HG03066 (cell line): ENCODE measurements around the gene BATF.

Source experiments
- ATAC-seq: cut with Tn5 transposase; IDR thresholded peaks from one replicate; pipeline ENCODE4 v1.9.1; 2021; ENCODE audit warnings: low read depth; ENCODE audit not compliant: unreplicated experiment

BATF gene

DNA sequence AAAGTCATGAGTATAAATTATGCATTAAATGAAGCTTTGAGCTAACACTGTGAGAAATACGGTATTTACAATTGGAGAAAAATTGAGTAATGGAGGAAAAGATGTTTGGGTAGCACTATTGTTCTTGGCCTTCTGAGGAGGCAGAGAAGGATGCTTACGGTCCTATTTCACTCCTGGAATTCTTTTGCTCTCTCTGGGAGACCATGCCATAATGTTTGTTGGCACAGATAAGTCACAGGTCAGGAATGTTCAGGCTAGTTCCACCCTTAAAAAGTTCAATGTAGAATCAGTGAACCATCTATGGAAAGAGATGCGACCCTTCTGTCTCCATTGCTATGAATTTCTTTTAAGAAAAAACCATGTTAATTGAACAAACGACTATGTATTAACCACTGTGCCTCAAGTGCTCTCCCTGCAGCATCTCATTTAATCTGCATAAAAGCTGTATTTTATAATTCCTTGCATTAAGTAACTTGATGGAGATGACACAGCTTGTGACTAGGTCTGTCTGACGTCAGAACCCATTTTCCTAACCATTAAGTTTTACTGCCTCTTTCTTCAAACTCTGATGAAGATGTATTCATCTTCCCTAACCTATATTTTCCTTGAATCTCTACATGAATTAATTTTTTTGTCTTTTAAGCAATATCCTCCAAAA is 9.5 kb downstream of the BATF start:
- no peak for ATAC-seq

DNA sequence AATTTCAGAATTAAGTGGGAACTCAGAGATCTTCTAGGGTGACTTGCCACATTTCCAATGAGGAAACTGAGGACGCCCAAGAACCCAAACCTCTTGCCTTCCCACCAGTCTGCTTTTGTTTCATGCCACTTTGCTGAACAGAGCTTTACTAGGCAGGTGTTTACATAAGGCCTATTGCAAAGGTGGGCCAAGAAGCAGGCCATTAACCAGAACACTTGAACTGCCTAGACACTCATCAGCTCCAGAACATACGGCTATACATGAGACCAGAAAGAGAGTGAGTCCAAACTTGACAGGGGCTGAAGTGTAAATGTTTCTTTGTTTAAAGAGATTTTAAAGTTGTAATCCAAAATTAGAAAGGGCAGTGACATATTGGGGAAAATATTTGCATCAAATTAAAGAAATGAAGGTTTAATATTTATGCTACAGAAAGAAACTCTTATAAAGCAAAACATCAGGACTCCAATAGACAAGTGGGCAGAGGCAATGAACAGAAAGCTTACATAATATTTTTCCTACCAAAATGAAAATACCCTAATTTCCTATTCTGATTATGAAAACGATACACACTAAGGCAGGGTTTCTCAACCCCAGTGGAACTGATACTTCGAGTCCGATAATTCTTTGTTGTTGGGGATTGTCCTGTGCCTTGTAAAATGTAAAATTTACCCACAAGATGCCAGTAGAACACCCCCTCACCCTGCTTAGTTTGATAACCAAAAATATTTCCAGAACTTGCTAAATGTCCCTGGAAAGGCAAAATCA is 11.7 kb downstream of the BATF start:
- no peak for ATAC-seq

DNA sequence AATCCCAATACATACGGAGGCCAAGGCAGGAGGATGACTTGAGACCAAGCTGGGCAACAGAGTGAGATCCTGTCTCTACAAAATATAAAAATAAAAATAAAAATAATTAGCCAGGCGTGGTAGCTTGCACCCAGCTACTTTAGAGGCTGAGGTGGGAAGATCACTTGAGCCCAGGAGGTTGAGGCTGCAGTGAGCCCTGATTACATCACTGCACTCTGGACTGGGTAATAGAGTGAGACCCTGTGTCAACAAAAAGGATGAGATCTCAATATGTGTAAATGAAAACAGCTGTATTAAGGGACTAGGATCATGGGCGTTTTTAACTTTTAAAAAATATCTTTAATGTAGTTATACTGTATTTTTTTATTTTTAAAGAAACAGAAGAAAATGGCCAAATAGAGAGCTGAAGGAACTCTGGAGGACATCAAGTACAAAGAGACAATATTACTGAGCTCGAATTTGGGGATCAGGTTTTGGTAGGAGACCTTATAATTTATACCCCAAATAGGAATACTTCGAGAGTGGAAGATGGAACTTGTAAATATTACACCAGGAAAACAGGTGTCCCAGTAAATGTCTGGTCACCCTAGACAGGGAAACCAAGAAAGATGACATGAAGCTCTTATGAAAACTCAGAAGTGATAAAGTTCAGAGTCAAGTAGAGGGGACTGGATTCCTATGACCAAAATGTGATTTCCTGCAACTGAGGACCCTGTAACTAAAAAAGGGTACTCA is 13.1 kb downstream of the BATF start:
- ATAC-seq, result no peak

DNA sequence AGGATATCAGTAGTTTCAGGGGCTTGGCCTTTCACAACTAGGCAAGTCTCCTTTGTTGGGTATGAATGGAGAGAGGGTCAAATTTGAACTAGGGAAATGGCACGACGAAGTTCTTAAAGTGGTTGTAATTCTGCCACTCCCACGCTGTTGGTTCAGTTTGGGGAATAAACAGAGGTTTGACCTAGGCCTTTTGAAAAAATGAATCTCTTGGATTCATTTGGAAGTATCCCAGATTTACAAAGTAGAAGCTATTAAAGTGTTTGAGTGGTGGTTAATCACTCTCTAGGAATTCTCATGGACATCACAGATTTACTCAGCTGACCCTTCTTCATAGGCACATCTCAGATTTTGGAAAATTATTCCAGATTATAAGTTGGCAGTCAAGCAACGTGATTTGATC is 14.8 kb downstream of the BATF start:
- ATAC-seq, result no peak

DNA sequence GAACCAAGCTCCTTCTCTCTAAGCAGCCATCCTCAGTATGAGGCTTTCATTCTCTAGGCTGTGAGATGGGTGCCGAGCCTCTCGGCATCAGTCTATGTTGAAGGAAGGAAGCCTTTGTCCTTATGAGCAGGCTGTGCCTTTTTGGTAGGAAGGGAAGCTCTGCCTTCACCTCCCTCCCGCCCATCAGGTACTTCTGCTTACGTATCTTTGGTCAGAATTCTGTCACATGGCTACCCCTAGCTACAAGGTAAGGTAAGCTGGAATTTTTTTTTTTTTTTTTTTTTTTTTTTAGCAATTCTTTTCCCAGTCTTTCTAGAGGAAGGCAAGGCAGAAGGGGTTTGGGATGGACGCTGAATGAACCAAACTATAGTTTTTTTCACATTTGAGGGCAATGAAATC is 16.9 kb downstream of the BATF start:
- ATAC-seq, result no peak

DNA sequence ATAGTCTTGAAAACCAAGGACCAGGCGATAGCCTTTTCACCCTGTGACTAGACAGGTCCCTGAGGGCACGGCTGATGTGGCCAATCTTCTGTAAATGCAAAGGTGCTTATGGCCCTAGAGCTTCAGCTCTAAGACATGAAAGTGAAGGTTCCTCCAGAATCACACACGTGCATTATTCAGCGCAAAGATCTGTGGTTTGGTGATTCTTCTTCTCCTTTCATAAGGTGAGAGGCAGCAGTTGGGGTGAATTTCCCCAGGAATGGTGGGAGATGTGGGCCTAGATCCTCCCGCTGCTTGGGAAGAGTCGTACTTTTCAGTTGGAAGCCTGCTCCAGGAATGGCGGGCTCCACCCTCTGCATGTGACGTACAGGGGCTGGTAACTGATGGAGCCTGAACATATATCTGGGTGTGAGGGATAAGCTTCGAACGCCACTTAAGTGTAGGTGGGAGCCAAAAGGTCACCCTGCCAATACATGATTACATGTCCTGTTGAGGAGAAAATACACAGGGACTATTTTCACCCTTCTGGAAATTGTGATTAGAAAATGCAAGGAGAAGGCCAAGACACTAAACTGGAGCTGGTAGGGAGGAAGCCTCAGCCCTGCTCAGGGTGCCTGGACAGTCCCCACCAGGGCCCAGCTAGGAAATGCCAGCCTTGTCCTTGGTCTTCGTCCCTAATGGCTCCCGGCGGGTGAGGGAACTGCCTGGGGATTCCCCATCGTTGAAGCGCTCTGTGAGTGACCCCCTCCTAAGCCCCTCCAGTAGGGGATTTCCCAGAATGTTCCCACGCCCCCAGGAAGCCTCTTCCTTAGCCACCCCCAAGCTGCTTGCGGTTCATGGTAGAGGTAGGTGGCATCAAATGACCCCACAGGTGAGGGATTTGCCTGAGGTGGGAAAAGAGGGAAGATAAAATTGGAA is 17.6 kb downstream of the BATF start:
- ATAC-seq, result peak; percentile 63

DNA sequence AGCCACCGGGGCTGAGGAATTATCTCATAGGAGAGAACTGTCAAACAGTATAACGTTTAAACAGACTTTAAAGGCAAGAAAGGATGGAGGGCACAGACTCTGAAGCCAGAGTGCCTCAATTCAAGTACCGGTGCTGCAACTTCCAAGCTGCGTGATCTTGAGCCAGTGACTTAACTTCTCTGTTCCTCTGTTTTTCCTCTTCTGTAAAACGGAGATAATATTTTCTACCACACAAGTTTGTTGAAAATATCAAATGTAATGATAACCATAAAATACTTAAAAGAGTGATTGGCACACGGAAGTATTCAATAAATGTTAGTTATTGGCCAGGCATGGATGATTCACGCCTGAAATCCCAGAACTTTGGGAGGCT is 18.2 kb downstream of the BATF start:
- no peak for ATAC-seq

DNA sequence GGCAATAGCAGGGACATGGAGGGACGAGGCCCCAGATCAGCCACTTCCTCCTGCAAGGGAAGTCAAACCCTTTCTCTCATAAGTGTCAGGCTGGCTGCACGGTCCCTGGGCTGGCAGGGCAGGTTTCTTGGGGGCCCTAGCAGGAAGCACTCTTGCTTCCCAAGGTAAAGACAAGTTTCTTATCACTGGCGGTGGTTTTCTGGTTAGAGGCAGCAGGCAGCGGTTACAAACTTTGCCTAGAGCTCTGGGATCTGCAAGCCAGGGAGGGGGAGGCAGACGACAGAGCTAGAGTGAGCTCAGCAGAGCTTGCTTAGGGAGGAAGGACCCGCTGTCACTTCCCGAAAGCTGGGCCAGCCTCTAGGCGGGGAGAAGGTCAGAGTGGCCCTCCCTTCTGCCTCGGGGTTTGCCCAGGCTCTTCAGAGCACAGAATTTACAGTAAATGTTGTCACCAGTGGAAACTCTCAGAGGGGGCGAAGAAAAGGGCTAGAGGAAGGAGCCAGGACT is 20.4 kb downstream of the BATF start:
- ATAC-seq, result peak; percentile 62

DNA sequence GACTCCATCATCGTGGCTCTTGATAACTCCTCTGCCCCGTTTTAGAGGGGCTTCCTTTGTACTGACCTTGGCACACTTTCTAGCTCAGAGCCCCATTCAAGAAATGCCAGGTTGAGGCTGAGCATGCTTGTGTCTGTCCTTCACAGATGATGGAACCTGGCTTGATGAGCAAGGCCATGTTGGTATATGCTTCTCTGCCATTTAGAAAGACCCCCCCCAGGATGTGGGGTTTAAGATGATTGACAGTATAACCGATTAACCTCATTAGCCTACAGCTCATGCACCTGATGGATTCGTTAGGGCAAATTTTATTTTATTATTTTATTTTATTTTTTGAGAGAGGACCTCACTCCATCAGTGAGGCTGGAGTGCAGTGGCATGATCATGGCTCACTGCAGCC is 21.0 kb downstream of the BATF start:
- ATAC-seq, result no peak

DNA sequence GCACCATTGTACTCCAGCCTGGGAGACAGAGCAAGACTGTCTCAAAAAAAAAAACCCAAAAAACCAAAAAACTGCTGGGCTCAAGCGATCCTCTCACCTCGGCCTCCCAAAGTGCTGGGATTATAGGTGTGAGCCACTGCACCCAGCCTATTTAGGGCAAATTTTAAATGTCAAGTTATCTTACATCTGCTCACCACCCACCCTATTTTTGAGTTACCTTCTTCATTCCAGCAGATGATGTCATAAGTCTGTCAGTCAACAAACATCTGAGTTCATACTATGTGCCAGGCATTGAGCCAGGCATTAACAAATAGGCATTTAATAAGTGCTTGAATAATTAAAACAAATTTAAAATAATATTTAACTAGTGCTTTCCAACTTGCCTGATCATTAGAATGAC is 21.5 kb downstream of the BATF start:
- ATAC-seq, result no peak

DNA sequence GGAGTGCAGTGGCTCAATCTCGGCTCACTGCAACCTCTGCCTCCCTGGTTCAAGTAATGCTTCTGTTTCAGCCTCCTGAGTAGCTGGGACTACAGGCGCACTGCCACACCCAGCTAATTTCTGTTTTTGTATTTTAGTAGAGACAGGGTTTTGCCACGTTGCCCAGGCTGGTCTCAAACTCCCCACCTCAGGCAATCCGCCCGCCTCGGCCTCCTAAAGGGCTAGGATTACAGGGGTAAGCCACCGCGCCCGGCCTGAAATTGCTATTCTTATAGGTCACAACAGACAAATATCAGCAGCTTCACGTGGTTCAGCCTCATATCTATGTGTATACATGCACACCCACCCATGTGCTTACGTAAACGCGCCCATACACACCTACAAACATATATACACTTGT is 23.6 kb downstream of the BATF start:
- ATAC-seq, result no peak

DNA sequence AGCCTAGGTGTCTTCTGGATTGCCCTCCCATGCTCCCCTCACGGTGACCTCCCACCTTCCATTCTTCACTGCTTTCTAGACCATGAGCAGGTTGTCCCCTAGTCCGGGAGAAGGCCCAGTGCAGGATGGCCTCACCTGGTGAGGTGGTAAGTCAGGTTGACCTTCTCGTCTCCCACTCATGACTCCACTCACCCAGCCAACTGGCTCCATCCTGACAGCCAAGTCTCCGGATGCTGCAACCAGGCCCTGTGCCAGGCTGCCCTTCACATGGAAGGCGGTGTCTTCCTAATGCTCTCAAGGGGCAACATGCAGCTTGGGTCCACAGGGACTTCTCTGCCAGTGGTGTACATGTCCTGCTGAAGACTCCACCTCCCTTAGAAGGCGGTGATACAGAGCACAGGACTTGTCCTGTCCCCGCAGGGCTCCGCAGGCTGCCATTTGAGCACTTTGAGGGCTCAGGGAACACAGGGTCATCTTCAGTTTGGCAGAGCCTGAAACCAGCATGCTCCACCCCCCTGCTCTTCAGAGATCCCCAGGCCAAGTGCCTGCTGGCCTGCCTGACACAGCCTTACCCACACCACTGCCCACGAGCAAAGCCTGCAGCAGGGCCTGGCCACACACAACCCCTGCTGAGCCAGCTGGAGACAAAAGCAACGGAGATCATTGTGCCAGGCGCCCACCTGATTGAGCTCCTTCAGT is 25.4 kb downstream of the BATF start:
- ATAC-seq, result no peak

DNA sequence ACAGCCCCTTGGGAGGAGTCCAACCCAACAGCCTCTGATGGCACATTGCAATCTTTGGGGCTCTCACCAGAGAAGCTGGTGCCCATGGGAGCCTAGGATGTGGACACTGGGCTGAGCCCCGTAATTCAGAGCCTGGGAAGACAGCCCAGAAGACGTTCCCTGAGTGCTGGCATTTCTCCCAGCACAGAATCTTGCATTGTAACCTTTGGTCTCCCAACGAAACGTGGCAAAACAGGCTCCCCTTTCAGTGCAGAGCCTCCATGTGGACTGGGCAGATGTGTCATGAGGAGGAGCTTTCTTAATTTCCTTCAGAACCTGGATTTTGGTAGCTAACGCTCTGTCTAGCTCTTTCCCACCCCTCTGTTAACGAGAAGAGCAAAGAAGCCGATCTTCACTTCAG is 26.3 kb downstream of the BATF start:
- no peak for ATAC-seq

DNA sequence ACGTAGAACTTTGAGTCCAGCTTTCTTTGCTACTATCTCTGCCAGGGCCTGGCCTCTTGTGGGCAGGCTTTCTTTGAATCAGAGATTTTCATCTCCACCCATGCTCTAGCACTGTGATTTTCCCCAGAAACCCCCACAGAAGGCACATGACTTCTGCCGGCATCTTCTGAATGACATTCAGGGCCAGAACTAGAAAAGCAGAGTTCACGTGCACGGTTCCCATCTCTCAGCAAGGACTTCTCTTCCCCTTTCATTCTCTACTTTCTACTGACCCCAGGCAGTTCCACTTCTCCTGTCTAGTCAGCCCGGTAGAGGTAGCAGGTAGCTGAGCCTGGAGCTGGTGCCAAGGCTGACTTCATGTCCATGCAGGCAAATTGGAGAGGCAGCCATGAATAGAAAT is 26.9 kb downstream of the BATF start:
- ATAC-seq, result peak; percentile 63

DNA sequence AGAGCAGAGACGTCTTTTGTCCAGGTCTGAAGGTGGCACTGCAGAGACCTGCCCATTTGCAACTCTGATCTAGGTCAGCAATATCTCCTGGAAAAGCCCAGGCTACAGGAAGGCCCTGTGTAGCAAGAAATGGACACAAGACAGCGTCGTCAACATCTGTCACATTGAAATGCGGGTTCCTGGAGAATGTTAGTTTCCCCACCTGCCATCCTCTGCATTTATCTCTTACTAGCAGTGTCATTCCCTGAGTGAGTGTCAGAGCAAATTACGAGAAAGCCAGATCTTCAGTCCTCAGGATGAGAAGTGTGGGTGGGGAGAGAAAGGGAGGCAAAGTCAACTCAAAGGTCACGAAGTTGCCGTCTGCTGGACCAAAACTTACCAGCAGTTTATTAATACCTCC is 28.8 kb downstream of the BATF start:
- ATAC-seq, result no peak

DNA sequence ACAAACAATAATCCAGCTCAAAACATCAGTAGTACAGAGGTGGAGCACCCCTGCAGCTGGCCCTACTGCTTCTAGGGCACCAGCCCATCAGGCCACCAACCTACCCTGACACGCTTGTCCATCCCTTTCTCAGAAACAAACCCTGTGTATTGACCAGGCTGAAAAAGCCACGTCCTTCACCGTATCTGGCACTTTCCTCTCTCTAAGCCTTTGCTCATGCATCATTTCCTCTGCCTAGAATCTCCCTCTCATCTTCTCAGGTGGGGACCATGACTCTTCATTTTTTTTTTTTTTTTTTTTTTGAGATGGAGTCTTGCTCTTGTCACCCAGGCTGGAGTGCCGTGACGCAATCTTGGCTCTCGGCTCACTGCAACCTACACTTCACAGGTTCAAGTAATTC is 30.9 kb downstream of the BATF start:
- no peak for ATAC-seq

DNA sequence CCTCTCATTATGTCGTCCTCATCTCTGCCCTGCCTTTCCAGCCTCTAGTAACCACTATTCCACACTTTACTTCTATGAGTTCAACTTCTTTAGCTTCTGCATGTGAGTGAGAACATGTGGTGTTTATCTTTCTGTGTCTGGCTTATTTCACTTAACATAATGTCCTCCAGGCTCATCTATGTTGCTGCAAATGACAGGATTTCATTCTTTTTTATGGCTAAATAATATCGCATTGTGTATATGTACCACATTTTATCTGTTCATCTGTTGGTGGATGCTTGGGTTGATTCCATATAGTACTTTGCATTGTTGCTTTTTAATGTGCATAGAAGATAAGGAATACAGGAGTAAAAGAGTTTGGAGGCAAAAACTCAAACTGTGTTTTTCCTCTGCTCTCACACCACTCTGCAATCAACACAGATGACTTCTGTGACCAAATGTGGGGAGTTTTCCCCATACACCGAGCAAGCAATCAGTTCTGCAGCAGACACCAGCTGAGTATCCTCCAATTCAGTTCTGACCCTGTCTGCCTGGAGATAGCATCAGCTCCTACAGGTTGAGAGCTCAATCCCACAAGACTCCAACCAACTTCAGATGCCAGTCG is 31.6 kb downstream of the BATF start:
- ATAC-seq, result no peak

DNA sequence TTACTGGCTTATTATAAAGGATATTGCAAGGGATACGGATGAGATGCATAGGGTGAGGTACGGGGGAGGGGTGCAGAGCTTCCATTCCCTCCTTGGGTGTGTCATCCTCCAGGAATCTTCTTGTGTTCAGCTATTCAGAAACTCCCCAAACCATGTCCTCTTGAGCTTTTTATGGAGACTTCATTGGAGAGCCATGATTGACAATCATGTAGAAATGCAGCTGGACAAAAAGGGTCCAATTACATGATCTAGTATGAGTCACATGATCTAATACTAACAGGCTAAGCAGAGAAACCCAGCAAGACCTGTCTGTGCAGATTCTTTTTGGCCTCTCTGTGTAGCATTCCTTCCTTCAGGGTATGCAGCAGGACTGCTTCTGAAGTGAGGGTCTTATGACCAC is 32.2 kb downstream of the BATF start:
- no peak for ATAC-seq

DNA sequence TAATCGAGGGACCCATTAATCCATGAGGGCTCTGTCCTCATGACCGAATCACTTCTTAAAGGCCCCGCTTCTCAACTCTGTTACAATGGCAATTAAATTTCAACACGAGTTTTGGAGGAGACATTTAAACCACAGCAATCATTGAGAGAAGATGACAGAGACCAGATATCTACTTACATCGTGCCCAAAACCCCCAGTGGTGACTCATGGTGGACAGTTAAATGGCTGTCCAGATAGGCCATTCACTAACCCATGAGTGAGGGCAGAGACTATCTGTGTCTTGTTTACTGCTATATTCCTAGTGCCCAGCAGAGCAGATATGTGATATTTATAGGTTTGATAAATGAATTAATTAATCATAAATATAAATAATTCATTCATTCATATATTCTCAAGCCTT is 36.2 kb downstream of the BATF start:
- ATAC-seq, result no peak

DNA sequence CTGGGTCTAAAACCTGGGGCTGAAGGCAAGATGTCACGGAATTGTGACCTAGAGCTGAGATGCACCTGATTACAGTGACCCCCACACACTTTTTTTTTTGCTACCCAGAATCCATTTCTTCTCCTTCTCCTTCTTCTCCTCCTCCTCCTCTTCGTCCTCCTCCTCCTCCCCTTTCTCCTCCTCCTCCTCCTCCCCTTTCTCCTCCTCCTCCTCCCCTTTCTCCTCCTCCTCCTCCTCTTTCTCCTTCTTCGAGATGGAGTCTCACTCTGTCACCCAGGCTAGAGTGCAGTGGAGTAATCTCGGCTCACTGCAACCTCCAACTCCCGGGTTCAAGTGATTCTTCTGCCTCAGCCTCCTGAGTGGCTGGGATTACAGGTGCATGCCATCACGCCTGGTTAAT is 36.8 kb downstream of the BATF start:
- no peak for ATAC-seq
